GM12874 (cell line): ENCODE measurements around the gene ZNF771.

Experiments used
- CTCF ChIP-seq: IDR thresholded peaks from 2 replicates; pipeline ENCODE4 v1.5.1; 2011; ENCODE audit warnings: low read depth, mild to moderate bottlenecking, control low read depth, low read length, moderate library complexity; ENCODE audit not compliant: insufficient read depth

The ZNF771 gene

GRCh38 chr16:30457743-30458560 lies 50.5 kb downstream of the ZNF771 start:
- TF ChIP-seq CTCF: no peak

GRCh38 chr16:30458561-30459394 lies 51.4 kb downstream of the ZNF771 start:
- no peak for TF ChIP-seq CTCF

GRCh38 chr16:30459456-30459855 lies 52.0 kb downstream of the ZNF771 start:
- no peak for TF ChIP-seq CTCF

GRCh38 chr16:30464078-30464477 lies 56.7 kb downstream of the ZNF771 start:
- no peak for TF ChIP-seq CTCF
